HEK293 (cell line): ENCODE results near the gene ARF3.

Experiments used
- MEIS1 ChIP-seq: sonication (generic); formaldehyde crosslinking; IDR thresholded peaks from 2 replicates; pipeline ENCODE4 v1.8.1; 2022; ENCODE audit warnings: missing genetic modification reagents, mild to moderate bottlenecking, borderline replicate concordance
- ZBTB8A ChIP-seq: fragments of 450-650 bp; formaldehyde crosslinking; IDR thresholded peaks from 2 replicates; pipeline ENCODE4 v1.5.1; 2016; ENCODE audit warnings: missing biosample characterization, missing genetic modification characterization
- ZNF24 ChIP-seq: fragments of 450-650 bp; formaldehyde crosslinking; IDR thresholded peaks from 2 replicates; pipeline ENCODE4 v1.5.1; 2016; ENCODE audit warnings: missing biosample characterization, missing genetic modification characterization
- ZNF404 ChIP-seq: fragments of 450-650 bp; formaldehyde crosslinking; IDR thresholded peaks from 2 replicates; pipeline ENCODE4 v1.5.1; 2017; ENCODE audit warnings: missing biosample characterization, missing genetic modification characterization
- ZNF629 ChIP-seq: fragments of 450-650 bp; formaldehyde crosslinking; IDR thresholded peaks from 2 replicates; pipeline ENCODE4 v1.5.1; 2017; ENCODE audit warnings: missing biosample characterization, missing genetic modification characterization
- ZNF747 ChIP-seq: fragments of 450-650 bp; formaldehyde crosslinking; IDR thresholded peaks from 2 replicates; pipeline ENCODE4 v1.5.1; 2016; ENCODE audit warnings: missing biosample characterization, missing genetic modification characterization
- TF ChIP-seq, protein P1 (sequence below): fragments of 450-650 bp; formaldehyde crosslinking; IDR thresholded peaks from 2 replicates; pipeline ENCODE4 v1.5.1; 2016; ENCODE audit warnings: missing biosample characterization, missing genetic modification characterization
- TF ChIP-seq, protein P2 (sequence below): IDR thresholded peaks from 2 replicates; pipeline ENCODE4 v1.6.1; 2011; ENCODE audit warnings: mild to moderate bottlenecking, low read depth, low read length, borderline replicate concordance

DNA sequence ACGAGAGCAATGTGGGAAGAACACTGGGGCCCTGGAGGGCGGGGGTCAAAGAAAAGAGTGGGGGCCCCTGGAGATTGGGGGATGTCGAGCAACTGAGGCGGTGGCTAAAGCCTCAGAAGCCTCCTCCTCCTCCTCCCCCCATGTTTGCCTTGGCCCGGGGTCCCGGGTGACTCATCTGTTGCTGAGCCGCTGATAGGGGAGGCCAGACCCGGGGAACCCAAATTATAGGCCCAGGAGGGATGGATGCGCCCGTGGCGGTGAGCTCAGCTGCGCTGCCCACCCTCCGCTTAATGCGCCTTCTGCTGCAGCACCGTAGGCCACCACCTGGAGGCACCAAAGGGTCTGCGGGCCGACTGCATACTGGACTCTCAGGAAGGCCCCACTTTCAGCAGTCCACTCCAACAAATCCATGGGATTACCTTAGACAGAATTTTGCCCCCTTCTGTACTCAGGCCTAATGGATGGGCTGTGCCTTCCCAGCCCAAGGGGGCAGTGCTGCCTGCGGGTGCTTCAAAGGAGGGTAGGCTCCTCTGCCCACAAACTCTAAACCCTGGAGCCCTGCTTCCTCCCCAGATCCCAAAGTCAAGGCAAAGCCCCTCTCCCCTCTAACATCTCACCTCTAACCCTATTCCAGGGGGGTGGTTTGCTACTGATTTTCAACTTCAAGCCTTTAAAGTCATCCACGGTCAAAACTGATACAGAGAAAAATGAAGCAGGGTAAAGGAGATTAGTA is 16.8 kb upstream of the ARF3 start:
- TF ChIP-seq ZNF629 (tag by site-specific recombination): no peak
- TF ChIP-seq, protein P1, sequence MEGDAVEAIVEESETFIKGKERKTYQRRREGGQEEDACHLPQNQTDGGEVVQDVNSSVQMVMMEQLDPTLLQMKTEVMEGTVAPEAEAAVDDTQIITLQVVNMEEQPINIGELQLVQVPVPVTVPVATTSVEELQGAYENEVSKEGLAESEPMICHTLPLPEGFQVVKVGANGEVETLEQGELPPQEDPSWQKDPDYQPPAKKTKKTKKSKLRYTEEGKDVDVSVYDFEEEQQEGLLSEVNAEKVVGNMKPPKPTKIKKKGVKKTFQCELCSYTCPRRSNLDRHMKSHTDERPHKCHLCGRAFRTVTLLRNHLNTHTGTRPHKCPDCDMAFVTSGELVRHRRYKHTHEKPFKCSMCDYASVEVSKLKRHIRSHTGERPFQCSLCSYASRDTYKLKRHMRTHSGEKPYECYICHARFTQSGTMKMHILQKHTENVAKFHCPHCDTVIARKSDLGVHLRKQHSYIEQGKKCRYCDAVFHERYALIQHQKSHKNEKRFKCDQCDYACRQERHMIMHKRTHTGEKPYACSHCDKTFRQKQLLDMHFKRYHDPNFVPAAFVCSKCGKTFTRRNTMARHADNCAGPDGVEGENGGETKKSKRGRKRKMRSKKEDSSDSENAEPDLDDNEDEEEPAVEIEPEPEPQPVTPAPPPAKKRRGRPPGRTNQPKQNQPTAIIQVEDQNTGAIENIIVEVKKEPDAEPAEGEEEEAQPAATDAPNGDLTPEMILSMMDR: peak; percentile 25; the same call in 1 of the 2 replicates
- TF ChIP-seq, protein P2, sequence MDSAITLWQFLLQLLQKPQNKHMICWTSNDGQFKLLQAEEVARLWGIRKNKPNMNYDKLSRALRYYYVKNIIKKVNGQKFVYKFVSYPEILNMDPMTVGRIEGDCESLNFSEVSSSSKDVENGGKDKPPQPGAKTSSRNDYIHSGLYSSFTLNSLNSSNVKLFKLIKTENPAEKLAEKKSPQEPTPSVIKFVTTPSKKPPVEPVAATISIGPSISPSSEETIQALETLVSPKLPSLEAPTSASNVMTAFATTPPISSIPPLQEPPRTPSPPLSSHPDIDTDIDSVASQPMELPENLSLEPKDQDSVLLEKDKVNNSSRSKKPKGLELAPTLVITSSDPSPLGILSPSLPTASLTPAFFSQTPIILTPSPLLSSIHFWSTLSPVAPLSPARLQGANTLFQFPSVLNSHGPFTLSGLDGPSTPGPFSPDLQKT: no peak
- TF ChIP-seq ZBTB8A (tag by site-specific recombination): no peak
- no peak for TF ChIP-seq MEIS1
- TF ChIP-seq ZNF747 (tag by site-specific recombination): no peak
- TF ChIP-seq ZNF404 (tag by site-specific recombination): no peak
- TF ChIP-seq ZNF24: no peak
